HCT116 (cell line): ENCODE measurements around the gene CRYAB. TPM values are rescaled to one million over a fixed set of nuclear protein-coding genes. Genes with fewer than 3 reads are reported as not detected.

Experiments used
- ATAC-seq: fragments of 200-7000 bp; cut with Tn5 transposase; 2 replicates; pipeline ENCODE4 v1.9.1; 2020; ENCODE audit warnings: mild to moderate bottlenecking, moderate library complexity
- BruUV-seq: library from RNA; stranded (reverse); fragments of 400-500 nt; replicated peaks from 2 replicates; lab custom pipeline; 2021; lab: Mats Ljungman, UMichigan
- CTCF ChIA-PET: fragments of 300-600 bp; sonication (Branson Sonifier 250); formaldehyde crosslinking; loops from one replicate; lab custom pipeline; 2021; ENCODE audit warnings: antibody characterized with exemption; lab: Charles Lee
- POLR2A ChIA-PET: fragments of 300-600, 350-600 bp; sonication (Branson Sonifier 250); formaldehyde crosslinking; loops from one replicate; lab custom pipeline; 2021; ENCODE audit warnings: antibody characterized with exemption; lab: Charles Lee
- RAD21 ChIA-PET, 2 experiments: fragments of 300-600 bp; sonication (Branson Sonifier 250); formaldehyde crosslinking; loops; one replicate each; lab custom pipeline; 2023; ENCODE audit warnings: low total read pairs in 2 of 2; ENCODE audit not compliant: uncharacterized antibody in 2 of 2, unreplicated experiment in 2 of 2, low non-redundant PET in 1 of 2; lab: Charles Lee
- DNase-seq: peaks from one replicate; pipeline ENCODE4 v3.0.0-alpha.2; 2010; ENCODE audit warnings: low read depth, low spot score
- H2AFZ ChIP-seq: fragments of 200-600 bp; shearing (Covaris generic), sonication (generic); 2 replicates; pipeline ENCODE4 v1.6.1; 2017; ENCODE audit warnings: low read depth, mixed run types, mixed read lengths, antibody characterized with exemption, low read length; ENCODE audit not compliant: poor library complexity, severe bottlenecking
- H3K27ac ChIP-seq: 2 replicates; pipeline ENCODE4 v1.5.1; 2012; ENCODE audit warnings: low read depth, low read length
- H3K27me3 ChIP-seq: fragments of 200-600 bp; sonication (generic); 2 replicates; pipeline ENCODE4 v1.6.1; 2016; ENCODE audit warnings: mixed run types, low read length, mixed read lengths; ENCODE audit not compliant: insufficient read depth
- H3K36me3 ChIP-seq, 2 experiments: fragments of 200-500 bp in 1 of 2; fragments of 200-600 bp in 1 of 2; sonication (Bioruptor generic) in 1 of 2; sonication (generic) in 1 of 2; 2 replicates each; pipeline versions ENCODE4 v1.5.1 to v1.6.1; 2014 to 2016; ENCODE audit warnings: low read length in 2 of 2, inconsistent platforms in 1 of 2, mixed read lengths in 1 of 2, mixed run types in 1 of 2; ENCODE audit not compliant: insufficient read depth in 2 of 2, control insufficient read depth in 1 of 2
- H3K4me1 ChIP-seq, 2 experiments: fragments of 200-600 bp in 1 of 2; sonication (generic) in 1 of 2; 2 replicates each; pipeline versions ENCODE4 v1.5.1 to v1.6.1; 2012 to 2017; ENCODE audit warnings: low read length in 2 of 2, inconsistent platforms in 1 of 2, mild to moderate bottlenecking in 1 of 2, mixed read lengths in 1 of 2, mixed run types in 1 of 2, moderate library complexity in 1 of 2; ENCODE audit not compliant: insufficient read depth in 2 of 2, control insufficient read depth in 1 of 2
- H3K4me2 ChIP-seq: fragments of 200-600 bp; sonication (generic); 2 replicates; pipeline ENCODE4 v1.6.1; 2017; ENCODE audit warnings: mixed run types, low read length, mixed read lengths
- H3K4me3 ChIP-seq, 2 experiments: fragments of 200-600 bp in 1 of 2; sonication (generic) in 1 of 2; replicated peaks in 1 of 2; 2 replicates each; pipeline ENCODE4 v1.5.1; 2011 to 2016; ENCODE audit warnings: low read length in 2 of 2, control low read depth in 1 of 2, low read depth in 1 of 2, mild to moderate bottlenecking in 1 of 2, mixed read lengths in 1 of 2, mixed run types in 1 of 2
- H3K79me2 ChIP-seq: fragments of 200-600 bp; sonication (generic); 2 replicates; pipeline ENCODE4 v1.6.1; 2017; ENCODE audit warnings: mild to moderate bottlenecking, mixed run types, low read length, moderate library complexity, mixed read lengths; ENCODE audit not compliant: insufficient read depth
- H3K9ac ChIP-seq: fragments of 200-600 bp; sonication (generic); 2 replicates; pipeline ENCODE4 v1.6.1; 2016; ENCODE audit warnings: low read length, mixed read lengths
- H3K9me2 ChIP-seq: fragments of 200-600 bp; sonication (generic), shearing (Covaris generic); 2 replicates; pipeline ENCODE4 v1.6.1; 2017; ENCODE audit warnings: mixed run types, mild to moderate bottlenecking, moderate library complexity; ENCODE audit not compliant: insufficient read depth
- H3K9me3 ChIP-seq, 2 experiments: fragments of 200-500 bp in 1 of 2; fragments of 200-600 bp in 1 of 2; sonication (Bioruptor generic) in 1 of 2; sonication (generic) in 1 of 2; 2 replicates each; pipeline ENCODE4 v1.6.1; 2014 to 2017; ENCODE audit warnings: low read length in 2 of 2, mixed read lengths in 2 of 2, inconsistent platforms in 1 of 2, low read depth in 1 of 2, mild to moderate bottlenecking in 1 of 2, mixed run types in 1 of 2, moderate library complexity in 1 of 2; ENCODE audit not compliant: control insufficient read depth in 1 of 2, insufficient read depth in 1 of 2
- H4K20me1 ChIP-seq: fragments of 200-600 bp; sonication (generic), shearing (Covaris generic); 2 replicates; pipeline ENCODE4 v1.6.1; 2017; ENCODE audit warnings: mixed run types, mild to moderate bottlenecking, moderate library complexity; ENCODE audit not compliant: insufficient read depth
- ATF3 ChIP-seq: IDR thresholded peaks from 2 replicates; pipeline ENCODE4 v1.6.1; 2012
- CEBPB ChIP-seq: IDR thresholded peaks from 2 replicates; pipeline ENCODE4 v1.6.1; 2012; ENCODE audit warnings: low read depth
- EGR1 ChIP-seq: IDR thresholded peaks from 2 replicates; pipeline ENCODE4 v1.6.1; 2012; ENCODE audit warnings: low read depth
- ELF1 ChIP-seq: IDR thresholded peaks from 2 replicates; pipeline ENCODE4 v1.6.1; 2012; ENCODE audit warnings: low read depth, borderline replicate concordance
- FOSL1 ChIP-seq: IDR thresholded peaks from 2 replicates; pipeline ENCODE4 v1.6.1; 2012; ENCODE audit warnings: low read depth
- SRF ChIP-seq: IDR thresholded peaks from 2 replicates; pipeline ENCODE4 v1.6.1; 2012; ENCODE audit warnings: low read depth
- TCF7L2 ChIP-seq: IDR thresholded peaks from 2 replicates; pipeline ENCODE4 v1.7.0; 2011; ENCODE audit warnings: borderline replicate concordance, inconsistent platforms; ENCODE audit not compliant: insufficient read depth, insufficient read length; ENCODE audit errors: extremely low read depth
- ZNF274 ChIP-seq: fragments of 200-500 bp; sonication (Bioruptor generic); IDR thresholded peaks from 2 replicates; pipeline ENCODE4 v1.6.1; 2014; ENCODE audit warnings: mild to moderate bottlenecking, low read depth, low read length, inconsistent platforms
- intact Hi-C: fragments of 100-400 bp; cut with micrococcal nuclease; formaldehyde crosslinking; loops from 2 replicates; pipeline ENCODE4 v1.10.0; 2022
- total RNA-seq: library from RNA; stranded (reverse); gene quantifications from one replicate; pipeline ENCODE4 v1.2.1, GENCODE V29; 2021; ENCODE audit not compliant: unreplicated experiment

CRYAB gene
- total RNA-seq, 1 experiment from 2014 or later: not detected

GRCh38 chr11:111916768-111917167 lies 5.2 kb upstream of the CRYAB start (continued):
- TF ChIP-seq ATF3: no peak
- no peak for TF ChIP-seq ZNF274
- no peak for TF ChIP-seq EGR1
- no peak for TF ChIP-seq SRF
- TF ChIP-seq CEBPB: no peak

DNA sequence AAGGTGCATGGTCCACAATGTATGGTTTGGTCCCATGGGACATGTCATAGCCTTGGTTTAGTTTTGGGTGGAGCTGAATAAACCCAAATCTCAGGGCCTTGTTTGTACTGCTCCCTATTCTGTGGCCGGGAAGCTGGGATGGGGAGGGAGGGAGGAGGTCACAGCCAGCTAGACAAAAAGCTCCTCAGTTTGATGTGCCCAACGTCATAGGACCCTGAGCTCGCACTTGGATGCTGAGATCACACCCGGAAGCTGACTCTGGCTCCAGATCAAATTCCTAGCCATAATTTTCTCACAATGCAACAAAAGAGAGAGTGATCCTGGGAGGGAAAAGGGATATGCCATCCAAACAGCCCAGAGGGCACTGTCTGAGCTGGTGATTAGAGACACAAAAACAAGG lies 2.4 kb upstream of the CRYAB start:
- BruUV-seq: no TSS peak
- ChIA-PET POLR2A (no interaction called here), CTCF (no interaction called here), RAD21 (no interaction called here)
- peaks cover 12% of the 10 kb centered on the region; the same call in 1 of the 2 replicates for H3K27me3 ChIP-seq
- TF ChIP-seq FOSL1 (no peak), ELF1 (no peak), TCF7L2 (no peak), ATF3 (no peak)
- H3K9me3 ChIP-seq: no peaks in the 10 kb centered on the region
- H3K79me2 ChIP-seq: no peaks in the 10 kb centered on the region
- peaks cover 5 to 10% of the 10 kb centered on the region in 2 experiments; a peak in 3 of 4 replicates for H3K4me1 ChIP-seq
- no peaks in the 10 kb centered on the region for H3K9me2 ChIP-seq
- H3K4me3 ChIP-seq: no peak overlapping the region
- DNase-seq (no peak), ATAC-seq (no peak)
- H3K4me2 ChIP-seq: no peak overlapping the region
- no peak overlapping the region for H3K27ac ChIP-seq
- intact Hi-C loops: no loop called here
- H4K20me1 ChIP-seq: no peaks in the 10 kb centered on the region
- H2AFZ ChIP-seq: no peak overlapping the region
- no peaks in the 10 kb centered on the region for H3K36me3 ChIP-seq
- H3K9ac ChIP-seq: no peak overlapping the region
